ENCODE measurements around the gene ARHGAP1.

The ARHGAP1 gene

GRCh38 chr11:46697723-46698122 is 2.7 kb downstream of the ARHGAP1 start:
- in situ Hi-C loops (cut with HindIII; ENCODE audit: low pct_ligation_motif_present, low pct_unique_long_range_greater_than_20kb, low sequenced_read_pairs) = no loop called here
- DNase-seq = no peak

GRCh38 chr11:46697303-46697702 is 3.1 kb downstream of the ARHGAP1 start:
- in situ Hi-C loops (cut with HindIII; ENCODE audit: low pct_ligation_motif_present, low pct_unique_long_range_greater_than_20kb, low sequenced_read_pairs) = no loop called here
- no peak for DNase-seq

- DNase-seq = peak; percentile 36
- in situ Hi-C loops (cut with HindIII; ENCODE audit: low pct_ligation_motif_present, low pct_unique_long_range_greater_than_20kb, low sequenced_read_pairs) = no loop called here
Observed at GRCh38 chr11:46696212-46696558, 4.2 kb downstream of the ARHGAP1 start.

GRCh38 chr11:46695345-46696211 is 4.8 kb downstream of the ARHGAP1 start:
- in situ Hi-C loops (cut with HindIII; ENCODE audit: low pct_ligation_motif_present, low pct_unique_long_range_greater_than_20kb, low sequenced_read_pairs) = no loop called here
- DNase-seq = no peak

GRCh38 chr11:46694607-46695006 is 5.8 kb downstream of the ARHGAP1 start:
- DNase-seq = no peak
- in situ Hi-C loops (cut with HindIII; ENCODE audit: low pct_ligation_motif_present, low pct_unique_long_range_greater_than_20kb, low sequenced_read_pairs) = no loop called here

- in situ Hi-C loops (cut with HindIII; ENCODE audit: low pct_ligation_motif_present, low pct_unique_long_range_greater_than_20kb, low sequenced_read_pairs) = no loop called here
- no peak for DNase-seq
Observed at GRCh38 chr11:46694072-46694471, 6.3 kb downstream of the ARHGAP1 start.

GRCh38 chr11:46693597-46694012 is 6.8 kb downstream of the ARHGAP1 start:
- in situ Hi-C loops (cut with HindIII; ENCODE audit: low pct_ligation_motif_present, low pct_unique_long_range_greater_than_20kb, low sequenced_read_pairs) = no loop called here
- peak; percentile 87 for DNase-seq

- peak; percentile 79 for DNase-seq
- in situ Hi-C loops (cut with HindIII; ENCODE audit: low pct_ligation_motif_present, low pct_unique_long_range_greater_than_20kb, low sequenced_read_pairs) = no loop called here
Observed at GRCh38 chr11:46692450-46692849, 8.0 kb downstream of the ARHGAP1 start.

GRCh38 chr11:46690702-46691101 is 9.7 kb downstream of the ARHGAP1 start:
- in situ Hi-C loops (cut with HindIII; ENCODE audit: low pct_ligation_motif_present, low pct_unique_long_range_greater_than_20kb, low sequenced_read_pairs) = no loop called here

GRCh38 chr11:46686886-46687795 is 13.3 kb downstream of the ARHGAP1 start:
- in situ Hi-C loops (cut with HindIII; ENCODE audit: low pct_ligation_motif_present, low pct_unique_long_range_greater_than_20kb, low sequenced_read_pairs) = no loop called here
- no peak for DNase-seq

More at GRCh38 chr11:46690702-46691101, 9.7 kb downstream of the ARHGAP1 start:
- no peak for DNase-seq

GRCh38 chr11:46684367-46684766 is 16.1 kb downstream of the ARHGAP1 start:
- DNase-seq = no peak
- in situ Hi-C loops (cut with HindIII; ENCODE audit: low pct_ligation_motif_present, low pct_unique_long_range_greater_than_20kb, low sequenced_read_pairs) = no loop called here

- in situ Hi-C loops (cut with HindIII; ENCODE audit: low pct_ligation_motif_present, low pct_unique_long_range_greater_than_20kb, low sequenced_read_pairs) = no loop called here
- DNase-seq = no peak
Observed at GRCh38 chr11:46682773-46683752, 17.4 kb downstream of the ARHGAP1 start.

GRCh38 chr11:46681814-46682213 is 18.6 kb downstream of the ARHGAP1 start:
- in situ Hi-C loops (cut with HindIII; ENCODE audit: low pct_ligation_motif_present, low pct_unique_long_range_greater_than_20kb, low sequenced_read_pairs) = no loop called here

GRCh38 chr11:46680815-46681214 is 19.6 kb downstream of the ARHGAP1 start:
- in situ Hi-C loops (cut with HindIII; ENCODE audit: low pct_ligation_motif_present, low pct_unique_long_range_greater_than_20kb, low sequenced_read_pairs) = no loop called here
- no peak for DNase-seq

More at GRCh38 chr11:46681814-46682213, 18.6 kb downstream of the ARHGAP1 start:
- DNase-seq = no peak

- no peak for DNase-seq
- in situ Hi-C loops (cut with HindIII; ENCODE audit: low pct_ligation_motif_present, low pct_unique_long_range_greater_than_20kb, low sequenced_read_pairs) = no loop called here
Observed at GRCh38 chr11:46680164-46680760, 20.2 kb downstream of the ARHGAP1 start.

GRCh38 chr11:46679241-46680163 is 20.9 kb downstream of the ARHGAP1 start:
- in situ Hi-C loops (cut with HindIII; ENCODE audit: low pct_ligation_motif_present, low pct_unique_long_range_greater_than_20kb, low sequenced_read_pairs) = no loop called here
- DNase-seq = no peak

GRCh38 chr11:46678741-46679130 is 21.7 kb downstream of the ARHGAP1 start:
- no peak for DNase-seq
- in situ Hi-C loops (cut with HindIII; ENCODE audit: low pct_ligation_motif_present, low pct_unique_long_range_greater_than_20kb, low sequenced_read_pairs) = no loop called here

Data from ACHN (cell line).